HepG2 (cell line): Measurements from ENCODE around the gene DEDD2. TPM values are rescaled to one million over a fixed set of nuclear protein-coding genes. Genes with fewer than 3 reads are reported as not detected.
A peak's percentile ranks its signal among the peaks of the same experiment; 100 is the strongest.

Experiments
- ATAC-seq: fragments of 200-7000 bp; cut with Tn5 transposase; 3 replicates; pipeline ENCODE4 v1.9.1; 2020; ENCODE audit warnings: mild to moderate bottlenecking, moderate library complexity
- BruUV-seq: library from RNA; stranded (reverse); fragments of 400-500 nt; replicated peaks from 2 replicates; lab custom pipeline; 2021; lab: Mats Ljungman, UMichigan
- CTCF ChIA-PET: fragments of 300-600 bp; formaldehyde crosslinking; extraction: SDS; loops from one replicate; lab custom pipeline; 2021; ENCODE audit warnings: low total read pairs, inconsistent platforms, low intra/inter-chr PET ratio; lab: Yijun Ruan, JAX
- POLR2A ChIA-PET: fragments of 350-600 bp; sonication (Branson Sonifier 250); formaldehyde crosslinking; loops from one replicate; lab custom pipeline; 2020; ENCODE audit warnings: antibody characterized with exemption, inconsistent platforms; lab: Yijun Ruan, JAX
- DNase-seq: peaks from one replicate; pipeline ENCODE4 v3.0.0-alpha.2; 2015; ENCODE audit warnings: low spot score
- FAIRE-seq: peaks from 3 replicates; lab custom pipeline; 2011; peaks lifted over from hg19 to GRCh38; lab: Jason Lieb, UNC
- H2AFZ ChIP-seq: one replicate; pipeline ENCODE4 v1.6.1; 2011; ENCODE audit warnings: low read length, inconsistent platforms
- H3K27ac ChIP-seq: fragments of 300-600 bp; 3 replicates; pipeline ENCODE4 v1.8.0; 2011; ENCODE audit warnings: mixed run types, mild to moderate bottlenecking, mixed read lengths, low read length, inconsistent platforms; ENCODE audit not compliant: insufficient read depth; ENCODE audit errors: extremely low read length
- H3K27me3 ChIP-seq, 2 experiments: fragments of 200-600 bp in 1 of 2; 2 replicates in 1 of 2; 3 replicates in 1 of 2; pipeline versions ENCODE4 v1.6.0 to v1.8.0; 2011; ENCODE audit warnings: low read length in 2 of 2, mild to moderate bottlenecking in 2 of 2, moderate library complexity in 2 of 2, inconsistent platforms in 1 of 2; ENCODE audit not compliant: insufficient read depth in 2 of 2, control insufficient read depth in 1 of 2
- H3K36me3 ChIP-seq, 2 experiments: fragments of 200-600 bp in 1 of 2; replicated peaks in 1 of 2; 2 replicates in 1 of 2; 3 replicates in 1 of 2; pipeline versions ENCODE4 v1.5.1 to v1.8.0; 2011; ENCODE audit warnings: low read length in 2 of 2, inconsistent platforms in 1 of 2; ENCODE audit not compliant: insufficient read depth in 2 of 2, control insufficient read depth in 1 of 2
- H3K4me1 ChIP-seq: 2 replicates; pipeline ENCODE4 v1.5.1; 2012; ENCODE audit warnings: low read length, inconsistent platforms; ENCODE audit not compliant: insufficient read depth
- H3K4me2 ChIP-seq: 2 replicates; pipeline ENCODE4 v1.6.0; 2011; ENCODE audit warnings: low read depth, low read length, inconsistent platforms
- H3K4me3 ChIP-seq, 3 experiments: fragments of 200-600 bp in 1 of 3; sonication (generic), shearing (Covaris generic) in 1 of 3; replicated peaks in 1 of 3; 2 replicates each; pipeline ENCODE4 v1.5.1; 2011 to 2016; ENCODE audit warnings: low read length in 3 of 3, inconsistent platforms in 2 of 3, low read depth in 2 of 3, mild to moderate bottlenecking in 2 of 3, control low read depth in 1 of 3, mixed read lengths in 1 of 3; ENCODE audit not compliant: insufficient read depth in 1 of 3
- H3K79me2 ChIP-seq: one replicate; pipeline ENCODE4 v1.6.1; 2011; ENCODE audit warnings: low read length, inconsistent platforms; ENCODE audit not compliant: insufficient read depth
- H3K9ac ChIP-seq: 2 replicates; pipeline ENCODE4 v1.6.0; 2011; ENCODE audit warnings: mild to moderate bottlenecking, low read depth, low read length, inconsistent platforms; ENCODE audit not compliant: insufficient read depth
- H3K9me3 ChIP-seq: 2 replicates; pipeline ENCODE4 v1.5.1; 2012; ENCODE audit warnings: mild to moderate bottlenecking, low read length
- H4K20me1 ChIP-seq: 2 replicates; pipeline ENCODE4 v1.6.0; 2011; ENCODE audit warnings: inconsistent platforms, mild to moderate bottlenecking, low read length, moderate library complexity; ENCODE audit not compliant: insufficient read depth
- CC2D1A ChIP-seq: sonication (generic); formaldehyde crosslinking; IDR thresholded peaks from 2 replicates; pipeline ENCODE4 v1.8.1; 2023; ENCODE audit warnings: mild to moderate bottlenecking, missing genetic modification reagents
- ELF4 ChIP-seq: sonication (generic); formaldehyde crosslinking; IDR thresholded peaks from 2 replicates; pipeline ENCODE4 v1.5.0; 2020; ENCODE audit warnings: missing genetic modification reagents, mild to moderate bottlenecking, moderate library complexity, borderline replicate concordance
- JUN ChIP-seq: sonication (generic); formaldehyde crosslinking; IDR thresholded peaks from 2 replicates; pipeline ENCODE4 v1.4.0; 2020; ENCODE audit warnings: mild to moderate bottlenecking, missing genetic modification reagents
- KLF16 ChIP-seq, 2 experiments: sonication (generic) in 1 of 2; formaldehyde crosslinking in 1 of 2; IDR thresholded peaks; 2 replicates each; pipeline versions ENCODE4 v1.6.1 to v1.8.0; 2016 to 2023; ENCODE audit warnings: missing genetic modification reagents in 2 of 2, missing compliant biosample characterization in 1 of 2
- MAZ ChIP-seq, 2 experiments: sonication (generic) in 1 of 2; formaldehyde crosslinking in 1 of 2; IDR thresholded peaks; 2 replicates each; pipeline versions ENCODE4 v1.5.0 to v1.6.1; 2012 to 2020; ENCODE audit warnings: low read depth in 2 of 2, mild to moderate bottlenecking in 2 of 2, borderline replicate concordance in 1 of 2, improper control_type of control experiment in 1 of 2, low read length in 1 of 2, missing genetic modification reagents in 1 of 2, moderate library complexity in 1 of 2
- MED1 ChIP-seq: sonication (generic); formaldehyde crosslinking; IDR thresholded peaks from 2 replicates; pipeline ENCODE4 v1.4.0; 2020; ENCODE audit warnings: missing genetic modification reagents
- MEIS2 ChIP-seq: sonication (generic); formaldehyde crosslinking; IDR thresholded peaks from 2 replicates; pipeline ENCODE4 v1.9.0; 2021; ENCODE audit warnings: mild to moderate bottlenecking, missing genetic modification reagents
- MIER2 ChIP-seq: IDR thresholded peaks from 2 replicates; pipeline ENCODE4 v1.6.1; 2016; ENCODE audit warnings: missing biosample characterization, missing genetic modification reagents
- MTA3 ChIP-seq: sonication (generic); formaldehyde crosslinking; IDR thresholded peaks from 2 replicates; pipeline ENCODE4 v1.4.0; 2020; ENCODE audit warnings: missing genetic modification reagents
- PCBP1 ChIP-seq: fragments of 200-400 bp; formaldehyde crosslinking; IDR thresholded peaks from 2 replicates; pipeline ENCODE4 v1.6.1; 2017; ENCODE audit warnings: mild to moderate bottlenecking, low read depth, low read length, borderline replicate concordance
- POGZ ChIP-seq: sonication (generic); formaldehyde crosslinking; IDR thresholded peaks from 2 replicates; pipeline ENCODE4 v1.4.0; 2020; ENCODE audit warnings: mild to moderate bottlenecking, missing genetic modification reagents
- SALL1 ChIP-seq: sonication (generic); formaldehyde crosslinking; IDR thresholded peaks from 2 replicates; pipeline ENCODE4 v1.8.0; 2022; ENCODE audit warnings: mild to moderate bottlenecking, missing genetic modification reagents
- SMC3 ChIP-seq: IDR thresholded peaks from 2 replicates; pipeline ENCODE4 v1.6.1; 2011; ENCODE audit warnings: low read length, improper control_type of control experiment
- TCF7 ChIP-seq: sonication (generic); IDR thresholded peaks from 2 replicates; pipeline ENCODE4 v1.6.1; 2016; ENCODE audit warnings: antibody characterized with exemption, low read depth
- TOPORS ChIP-seq: sonication (generic); formaldehyde crosslinking; IDR thresholded peaks from 2 replicates; pipeline ENCODE4 v1.8.0; 2023; ENCODE audit warnings: mild to moderate bottlenecking, missing genetic modification reagents
- U2AF2 ChIP-seq: fragments of 200-400 bp; formaldehyde crosslinking; IDR thresholded peaks from 2 replicates; pipeline ENCODE4 v1.6.1; 2017; ENCODE audit warnings: low read depth, mild to moderate bottlenecking, low read length
- ZBTB7B ChIP-seq: sonication (generic); formaldehyde crosslinking; IDR thresholded peaks from 2 replicates; pipeline ENCODE4 v1.4.0; 2020; ENCODE audit warnings: missing genetic modification reagents
- ZNF256 ChIP-seq: sonication (generic); formaldehyde crosslinking; conservative IDR thresholded peaks from 2 replicates; pipeline ENCODE4 v1.4.0; 2020; ENCODE audit warnings: missing genetic modification reagents
- ZNF547 ChIP-seq: sonication (generic); formaldehyde crosslinking; IDR thresholded peaks from 2 replicates; pipeline ENCODE4 v1.5.1; 2020; ENCODE audit warnings: mild to moderate bottlenecking, missing genetic modification reagents
- ZNF768 ChIP-seq: sonication (generic); formaldehyde crosslinking; IDR thresholded peaks from 2 replicates; pipeline ENCODE4 v1.4.0; 2020; ENCODE audit warnings: missing genetic modification reagents
- WGBS: methylation state at CpG from one replicate; pipeline ENCODE4 v1.1.6; 2017; ENCODE audit warnings: low lambda C conversion rate; 5-methylcytosine and 5-hydroxymethylcytosine counted together
- in situ Hi-C: cut with HindIII; loops from 2 replicates; pipeline ENCODE4 v1.10.0; 2017; ENCODE audit warnings: low pct_unique_long_range_greater_than_20kb; ENCODE audit not compliant: extremely low pct_ligation_motif_present
- intact Hi-C: fragments of 100-400 bp; cut with micrococcal nuclease; formaldehyde crosslinking; loops from one replicate; pipeline ENCODE4 v1.10.0; 2022; ENCODE audit not compliant: unreplicated experiment
- polyA plus RNA-seq, 8 experiments: library from polyadenylated mRNA; depleted of rRNA in 3 of 8; stranded (reverse) in 7 of 8; unstranded in 1 of 8; fragments of >200 nt; fragmentation: Illumina TruSeq in 4 of 8; extraction: Trizol in 4 of 8; gene quantifications; 2 replicates each; pipeline versions ENCODE4 v1.2.1 to v1.2.3, GENCODE V29; 2011 to 2016; ENCODE audit warnings: low read depth in 4 of 8, missing spikeins in 1 of 8, mixed read lengths in 1 of 8; ENCODE audit not compliant: insufficient read depth in 1 of 8
- total RNA-seq, 5 experiments: library from RNA; depleted of rRNA; stranded (reverse); fragments of >200 nt; fragmentation: Illumina TruSeq; extraction: Trizol; gene quantifications; 2 replicates each; pipeline ENCODE4 v1.2.3, GENCODE V29; 2016; ENCODE audit warnings: low read depth in 1 of 5
- TF ChIP-seq, protein P1 (sequence below): sonication (generic); formaldehyde crosslinking; IDR thresholded peaks from 2 replicates; pipeline ENCODE4 v1.4.0; 2020; ENCODE audit warnings: missing genetic modification reagents

Gene DEDD2
- total and polyA plus RNA-seq, 2 of the 13 experiments (the other 11 are each of a cell fraction or from before 2014, with no cell fraction given), result 19.2 to 24.7 TPM

GRCh38 chr19:42244347-42245220 lies 27.1 kb upstream of the DEDD2 start:
- H3K4me2 ChIP-seq, result peak overlapping the region; percentile 94
- no peaks in the 10 kb centered on the region for H3K9me3 ChIP-seq
- peaks cover 21% of the 10 kb centered on the region for H3K79me2 ChIP-seq
- peak overlapping the region; percentile 92 for H3K27ac ChIP-seq
- ChIA-PET POLR2A (interaction anchor here (1.0 to 6.6 kb wide), 9 partner anchors 9 to 58 kb away, joined by 3 to 117 read pairs (median 9); partner anchors contain the start of genes DEDD2, PAFAH1B3 and PRR19), CTCF (interaction anchor here (0.6 to 4.3 kb wide), 4 partner anchors 35 to 52 kb away, joined by 3 to 34 read pairs (median 4); no protein-coding TSS in a partner anchor)
- peak; percentile 89 for FAIRE-seq
- peak overlapping the region; percentile 60 for H2AFZ ChIP-seq
- ATAC-seq, result peak; percentile 49
- WGBS, result 2% methylated on average over 43 of the region's 45 CpGs
- peaks cover 4 to 20% of the 10 kb centered on the region in 2 experiments; a peak in 3 of 5 replicates for H3K36me3 ChIP-seq
- peaks cover 57% of the 10 kb centered on the region for H3K4me1 ChIP-seq
- no peaks in the 10 kb centered on the region; a peak in 1 of 5 replicates for H3K27me3 ChIP-seq
- BruUV-seq, result no TSS peak
- intact Hi-C loops (loop anchor here (1.0 to 2.0 kb wide), 2 partner anchors 24 to 38 kb away; no protein-coding TSS in a partner anchor), in situ Hi-C loops (no loop called here)
- peak overlapping the region; percentile 97 for H3K9ac ChIP-seq
- peaks cover 14% of the 10 kb centered on the region; the same call in 1 of the 2 replicates for H4K20me1 ChIP-seq
- H3K4me3 ChIP-seq, result peak overlapping the region; percentile 79 to 86 (median 81)
- peak; percentile 93 for DNase-seq
- TF ChIP-seq U2AF2, result no peak
- peak; percentile 49; the same call in 1 of the 2 replicates for TF ChIP-seq MED1 (CRISPR knock-in tag)
- TF ChIP-seq TCF7, result no peak
- TF ChIP-seq, protein P1, sequence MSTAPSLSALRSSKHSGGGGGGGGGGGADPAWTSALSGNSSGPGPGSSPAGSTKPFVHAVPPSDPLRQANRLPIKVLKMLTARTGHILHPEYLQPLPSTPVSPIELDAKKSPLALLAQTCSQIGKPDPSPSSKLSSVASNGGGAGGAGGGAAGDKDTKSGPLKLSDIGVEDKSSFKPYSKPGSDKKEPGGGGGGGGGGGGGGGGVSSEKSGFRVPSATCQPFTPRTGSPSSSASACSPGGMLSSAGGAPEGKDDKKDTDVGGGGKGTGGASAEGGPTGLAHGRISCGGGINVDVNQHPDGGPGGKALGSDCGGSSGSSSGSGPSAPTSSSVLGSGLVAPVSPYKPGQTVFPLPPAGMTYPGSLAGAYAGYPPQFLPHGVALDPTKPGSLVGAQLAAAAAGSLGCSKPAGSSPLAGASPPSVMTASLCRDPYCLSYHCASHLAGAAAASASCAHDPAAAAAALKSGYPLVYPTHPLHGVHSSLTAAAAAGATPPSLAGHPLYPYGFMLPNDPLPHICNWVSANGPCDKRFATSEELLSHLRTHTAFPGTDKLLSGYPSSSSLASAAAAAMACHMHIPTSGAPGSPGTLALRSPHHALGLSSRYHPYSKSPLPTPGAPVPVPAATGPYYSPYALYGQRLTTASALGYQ (CRISPR knock-in tag), result peak; percentile 71; the same call in 1 of the 2 replicates
- no peak for TF ChIP-seq ZNF256 (CRISPR knock-in tag)
- TF ChIP-seq ZBTB7B (CRISPR knock-in tag), result peak; percentile 64
- peak in 1 of 2 experiments; percentile 43; a peak in 1 of 4 replicates for TF ChIP-seq KLF16 (CRISPR knock-in tag; IDR thresholded peaks at IDR 0.05)
- no peak for TF ChIP-seq MTA3 (CRISPR knock-in tag)
- TF ChIP-seq ELF4 (CRISPR knock-in tag), result peak; percentile 98
- no peak for TF ChIP-seq TOPORS (CRISPR knock-in tag)
- TF ChIP-seq CC2D1A (CRISPR knock-in tag), result no peak
- TF ChIP-seq ZNF768 (CRISPR knock-in tag), result 0 out of 2 replicates have a peak, but pooled peaks have one; percentile 12
- no peak for TF ChIP-seq MIER2
- TF ChIP-seq JUN, result peak; percentile 30; the same call in 1 of the 2 replicates
- TF ChIP-seq SALL1 (CRISPR knock-in tag), result peak; percentile 68
- no peak for TF ChIP-seq POGZ (CRISPR knock-in tag)
- peak; percentile 27; the same call in 1 of the 2 replicates for TF ChIP-seq MAZ (IDR thresholded peaks at IDR 0.05; ENCODE audit: borderline replicate concordance, low read depth, low read length)
- TF ChIP-seq MAZ (CRISPR knock-in tag; IDR thresholded peaks at IDR 0.05; ENCODE audit: low read depth), result peak; percentile 62; the same call in 1 of the 2 replicates
- TF ChIP-seq MEIS2 (CRISPR knock-in tag), result peak; percentile 57
- no peak; the same call in 1 of the 2 replicates for TF ChIP-seq ZNF547 (CRISPR knock-in tag)
- TF ChIP-seq SMC3, result peak; percentile 8; the same call in 1 of the 2 replicates
- TF ChIP-seq PCBP1, result 0 out of 2 replicates have a peak, but pooled peaks have one; percentile 73
